DMS79 treated with DMSO at 0.1 percent for 48 hours (cell line): Measurements from ENCODE around the gene DOCK4.
A peak's percentile ranks its signal among the peaks of the same experiment; 100 is the strongest.

ENCODE experiments used
- DNase-seq: peaks from one replicate; lab custom pipeline; 2025; lab: John Stamatoyannopoulos, UW

DOCK4 gene

GRCh38 chr7:111821046-111821445 is 385.2 kb downstream of the DOCK4 start:
- no peak for DNase-seq

GRCh38 chr7:111820621-111821020 is 385.6 kb downstream of the DOCK4 start:
- no peak for DNase-seq

- no peak for DNase-seq
These were observed 386.1 kb downstream of the DOCK4 start for GRCh38 chr7:111820121-111820520.

GRCh38 chr7:111815354-111815753 is 390.8 kb downstream of the DOCK4 start:
- no peak for DNase-seq

GRCh38 chr7:111813306-111813705 is 392.9 kb downstream of the DOCK4 start:
- no peak for DNase-seq

GRCh38 chr7:111806232-111806631 is 400.0 kb downstream of the DOCK4 start:
- no peak for DNase-seq

GRCh38 chr7:111803015-111803758 is 403.0 kb downstream of the DOCK4 start:
- no peak for DNase-seq

- DNase-seq: no peak
These were observed 403.9 kb downstream of the DOCK4 start for GRCh38 chr7:111802194-111802772.

GRCh38 chr7:111801277-111801676 is 404.9 kb downstream of the DOCK4 start:
- no peak for DNase-seq

GRCh38 chr7:111796671-111797070 is 409.5 kb downstream of the DOCK4 start:
- DNase-seq: no peak

GRCh38 chr7:111789870-111790269 is 416.3 kb downstream of the DOCK4 start:
- DNase-seq: no peak

GRCh38 chr7:111789048-111789320 is 417.2 kb downstream of the DOCK4 start:
- DNase-seq: no peak

GRCh38 chr7:111788286-111789047 is 417.7 kb downstream of the DOCK4 start:
- DNase-seq: no peak

GRCh38 chr7:111787741-111788140 is 418.5 kb downstream of the DOCK4 start:
- DNase-seq: no peak

- DNase-seq: peak; percentile 21
These were observed 419.1 kb downstream of the DOCK4 start for GRCh38 chr7:111787099-111787498.

- no peak for DNase-seq
These were observed 421.1 kb downstream of the DOCK4 start for GRCh38 chr7:111785076-111785475.

- no peak for DNase-seq
These were observed 421.9 kb downstream of the DOCK4 start for GRCh38 chr7:111784296-111784695.

- DNase-seq: no peak
These were observed 422.3 kb downstream of the DOCK4 start for GRCh38 chr7:111783854-111784253.

- DNase-seq: no peak
These were observed 425.7 kb downstream of the DOCK4 start for GRCh38 chr7:111780527-111780926.

- DNase-seq: no peak
These were observed 431.0 kb downstream of the DOCK4 start for GRCh38 chr7:111775206-111775605.

- no peak for DNase-seq
These were observed 433.5 kb downstream of the DOCK4 start for GRCh38 chr7:111772716-111773115.

GRCh38 chr7:111771638-111772037 is 434.6 kb downstream of the DOCK4 start:
- DNase-seq: no peak

- DNase-seq: no peak
These were observed 436.1 kb downstream of the DOCK4 start for GRCh38 chr7:111770116-111770515.
